LoVo (cell line): ENCODE data around the gene TMPRSS9.

Source experiments
- DNase-seq: peaks from one replicate; pipeline ENCODE4 v3.0.0-alpha.2; 2016; ENCODE audit warnings: low spot score

The TMPRSS9 gene

GRCh38 chr19:2329501-2329916 lies 30.6 kb upstream of the TMPRSS9 start:
- DNase-seq, result no peak

DNA sequence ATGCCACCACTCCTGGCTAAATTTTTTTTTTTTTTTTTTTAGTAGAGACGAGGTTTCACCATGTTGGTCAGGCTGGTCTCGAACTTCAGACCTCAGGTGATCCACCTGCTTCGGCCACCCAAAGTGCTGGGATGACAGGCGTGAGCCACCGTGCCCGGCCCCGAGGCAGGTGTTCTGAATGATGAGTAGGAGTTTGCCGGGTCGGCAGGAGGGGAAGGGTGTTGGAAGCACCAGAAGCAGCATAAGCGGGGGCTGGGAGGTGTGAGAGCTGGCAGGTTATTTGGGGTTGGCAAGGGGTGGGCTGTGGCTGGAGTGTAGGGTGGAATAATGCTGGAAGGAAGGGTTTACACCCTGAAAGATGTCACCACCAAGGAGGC lies 29.8 kb upstream of the TMPRSS9 start:
- no peak for DNase-seq

- peak; percentile 84 for DNase-seq
Measured at GRCh38 chr19:2330632-2331284, 29.3 kb upstream of the TMPRSS9 start.

- DNase-seq, result no peak
Measured at GRCh38 chr19:2331601-2332246, 28.3 kb upstream of the TMPRSS9 start.

- DNase-seq, result no peak
Measured at GRCh38 chr19:2332341-2333026, 27.6 kb upstream of the TMPRSS9 start.

GRCh38 chr19:2333027-2333806 lies 26.8 kb upstream of the TMPRSS9 start:
- no peak for DNase-seq

DNA sequence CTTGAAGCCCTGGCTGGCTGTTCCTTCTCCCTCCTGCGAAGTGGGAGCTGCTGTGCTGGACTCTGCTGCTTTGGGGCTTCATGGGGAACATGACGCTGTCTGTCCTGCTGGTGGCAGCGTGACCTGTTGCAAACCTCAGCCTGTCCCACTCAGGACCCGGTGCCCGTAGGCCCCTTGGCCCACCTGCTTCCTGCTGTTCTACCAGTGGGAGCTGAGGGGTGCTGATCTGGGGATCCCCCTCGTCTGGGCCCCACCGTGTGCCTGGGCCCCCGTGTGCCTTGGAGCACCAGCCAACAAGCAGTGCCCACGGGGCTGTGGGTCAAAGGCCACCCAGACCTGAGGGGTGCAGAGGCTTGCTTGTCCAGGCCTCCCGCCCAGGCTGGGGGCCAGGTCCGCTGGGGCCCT lies 26.3 kb upstream of the TMPRSS9 start:
- DNase-seq, result no peak

GRCh38 chr19:2334426-2334825 lies 25.6 kb upstream of the TMPRSS9 start:
- DNase-seq, result no peak

- no peak for DNase-seq
Measured at GRCh38 chr19:2334986-2335846, 24.8 kb upstream of the TMPRSS9 start.

DNA sequence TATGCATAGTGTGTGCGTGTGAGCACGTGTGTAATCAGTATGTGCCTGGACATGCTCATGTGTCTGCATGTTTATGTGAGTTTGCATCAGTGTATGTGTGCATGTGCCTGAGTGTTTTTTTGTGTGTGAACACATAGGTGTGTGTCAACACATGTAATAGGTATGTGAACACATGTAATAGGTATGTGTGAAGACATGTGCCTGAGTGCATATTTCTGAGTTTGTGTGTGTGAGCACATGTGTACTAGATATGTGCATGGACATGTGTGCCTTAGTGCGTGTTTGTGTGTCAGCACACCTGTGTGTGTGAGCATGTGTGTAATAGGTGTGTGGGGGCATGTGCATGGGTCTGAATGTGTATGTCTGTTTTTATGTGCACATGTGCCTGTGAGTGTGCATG lies 24.2 kb upstream of the TMPRSS9 start:
- no peak for DNase-seq

- no peak for DNase-seq
Measured at GRCh38 chr19:2336528-2337328, 23.3 kb upstream of the TMPRSS9 start.

GRCh38 chr19:2337329-2337707 lies 22.7 kb upstream of the TMPRSS9 start:
- DNase-seq, result no peak

GRCh38 chr19:2338055-2338615 lies 21.9 kb upstream of the TMPRSS9 start:
- DNase-seq, result no peak

GRCh38 chr19:2338751-2339643 lies 21.1 kb upstream of the TMPRSS9 start:
- DNase-seq, result no peak

GRCh38 chr19:2339644-2340310 lies 20.3 kb upstream of the TMPRSS9 start:
- DNase-seq, result no peak

DNA sequence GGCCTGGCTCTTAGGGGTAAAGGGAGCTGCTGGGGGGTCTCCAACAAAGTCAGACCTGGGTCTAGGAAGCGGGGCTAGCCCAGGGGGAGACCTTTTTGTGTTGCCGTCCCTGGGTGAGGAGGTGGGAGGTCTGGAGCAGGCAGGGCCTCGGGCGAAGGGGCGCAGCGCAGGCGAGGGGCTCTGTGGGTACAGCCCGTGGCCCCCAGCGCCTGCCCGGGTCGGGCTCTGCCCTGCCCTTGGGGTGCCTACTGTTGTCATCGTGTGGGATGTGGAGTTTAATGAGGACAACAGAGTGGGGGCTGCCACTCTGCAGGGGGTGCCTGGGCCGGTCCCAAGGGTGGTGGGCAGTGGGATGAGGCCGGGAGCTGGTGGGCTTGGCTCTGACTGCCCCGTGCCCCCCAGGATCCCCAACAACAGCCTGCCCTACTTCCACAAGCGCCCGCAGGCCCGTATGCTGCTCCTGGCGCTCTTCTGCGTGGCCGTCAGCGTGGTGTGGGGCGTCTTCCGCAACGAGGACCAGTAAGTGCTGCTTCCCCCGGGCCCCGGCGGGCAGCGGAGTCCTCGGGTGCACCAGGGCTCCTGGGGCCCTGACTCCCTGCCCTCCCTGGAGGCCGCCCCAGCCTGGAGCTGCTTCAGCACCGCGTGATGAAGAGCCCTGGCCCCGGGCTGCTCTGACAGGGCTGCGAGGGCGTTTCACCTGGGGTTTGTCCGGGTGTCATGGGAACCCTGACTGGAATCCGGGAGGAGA lies 19.4 kb upstream of the TMPRSS9 start:
- DNase-seq, result no peak

- no peak for DNase-seq
Measured at GRCh38 chr19:2341244-2341751, 18.8 kb upstream of the TMPRSS9 start.

GRCh38 chr19:2341982-2342381 lies 18.1 kb upstream of the TMPRSS9 start:
- DNase-seq, result no peak
